Measurements from ENCODE around the gene STRA6.

STRA6 gene

GRCh38 chr15:74202452-74203401 is at the start of gene STRA6:
Gene STRA6 (minus strand): TSS chr15:74202787. CDS start chr15:74202267, 520 bp downstream.
- DNase-seq = no peak

DNA sequence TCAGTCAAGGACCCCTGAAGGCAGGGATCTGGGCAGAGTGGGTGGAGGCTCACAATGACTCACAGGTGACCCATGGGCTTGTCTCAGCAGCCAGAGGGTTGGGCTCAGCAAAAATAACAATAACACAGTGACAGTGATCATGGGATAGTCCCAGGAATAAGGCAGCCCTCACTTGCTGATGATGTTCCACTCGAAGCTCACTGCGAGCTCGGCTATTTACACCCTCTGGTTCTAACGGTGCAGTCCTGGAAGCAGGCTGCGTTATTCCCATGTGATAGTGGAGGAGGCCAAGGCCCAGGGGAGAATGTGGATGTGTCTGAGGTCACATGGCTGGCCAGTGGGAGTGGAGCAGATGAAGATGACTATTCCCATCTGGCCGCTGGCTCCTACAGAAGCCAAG is 49.7 kb upstream of the STRA6 start:
- DNase-seq = no peak

GRCh38 chr15:74251131-74251811 is 48.7 kb upstream of the STRA6 start:
- DNase-seq = no peak

- DNase-seq = no peak
These were observed 47.7 kb upstream of the STRA6 start for GRCh38 chr15:74250266-74250665.

DNA sequence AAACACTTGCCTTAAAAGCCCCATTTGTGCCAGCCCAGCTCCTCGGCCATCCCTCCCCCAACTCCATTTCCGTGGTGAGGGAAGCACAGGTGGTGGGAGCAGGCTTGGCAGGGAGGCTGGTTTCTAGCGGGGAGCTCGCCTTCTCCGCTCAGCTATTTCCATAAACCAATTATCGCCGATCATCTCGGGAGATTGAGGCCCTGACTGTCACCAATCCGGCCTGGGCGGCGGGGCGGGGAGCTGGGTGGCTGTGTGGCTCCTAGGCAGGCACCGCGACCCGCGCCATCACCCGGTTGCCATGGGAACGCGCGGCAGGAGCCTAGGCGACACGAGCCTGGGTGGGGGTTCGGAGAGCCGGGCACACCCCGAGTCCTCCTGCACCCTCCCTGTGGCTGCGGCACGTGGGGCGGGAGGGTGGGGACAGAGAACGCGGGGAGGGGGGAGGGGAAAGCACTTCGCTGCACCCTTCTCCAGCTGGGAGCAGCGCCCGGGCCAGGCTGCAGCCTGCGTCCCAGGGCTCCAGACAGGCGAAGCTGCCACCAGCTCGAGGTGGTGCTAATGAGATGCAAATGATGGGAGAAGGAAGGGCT is 42.9 kb upstream of the STRA6 start:
- no peak for DNase-seq

- DNase-seq = no peak
These were observed 42.3 kb upstream of the STRA6 start for GRCh38 chr15:74244822-74245341.

GRCh38 chr15:74243431-74243830 is 40.8 kb upstream of the STRA6 start:
- DNase-seq = no peak

- DNase-seq = no peak
These were observed 40.0 kb upstream of the STRA6 start for GRCh38 chr15:74242441-74243185.

DNA sequence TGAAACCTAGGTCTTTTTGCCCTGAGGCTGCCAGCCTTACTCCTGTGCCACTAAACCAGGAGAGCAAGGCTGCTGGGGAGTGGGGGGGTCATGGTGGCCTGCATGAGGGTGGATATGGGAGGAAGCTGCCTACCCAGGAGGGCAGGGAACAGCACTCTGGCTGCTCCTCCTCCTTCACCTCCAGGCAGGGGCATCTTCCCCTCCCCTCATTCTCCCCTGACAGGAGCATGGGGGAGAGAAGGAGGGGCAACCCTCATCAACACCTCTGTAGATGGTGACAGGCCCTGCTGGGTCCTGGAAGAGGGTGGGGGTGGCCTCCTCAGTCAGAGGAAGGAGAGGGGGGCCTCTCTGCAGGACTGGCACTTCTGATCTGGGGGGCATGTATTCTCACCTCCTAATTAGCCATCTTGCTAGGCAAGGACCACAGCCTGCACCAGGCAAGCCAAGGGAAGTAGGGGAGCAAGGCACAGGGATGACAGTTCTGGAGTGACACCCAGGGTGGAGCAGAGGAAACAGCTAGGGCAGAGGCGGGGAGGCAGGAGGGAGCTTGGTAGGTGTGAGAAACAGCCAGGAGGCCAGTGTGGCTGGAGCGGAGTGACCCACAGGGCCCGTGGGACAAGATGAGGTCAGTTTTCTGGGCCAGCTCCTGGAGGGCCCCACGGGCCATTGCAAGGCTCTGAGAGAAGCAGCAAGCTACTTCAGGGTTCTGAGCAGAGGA is 38.5 kb upstream of the STRA6 start:
- no peak for DNase-seq

DNA sequence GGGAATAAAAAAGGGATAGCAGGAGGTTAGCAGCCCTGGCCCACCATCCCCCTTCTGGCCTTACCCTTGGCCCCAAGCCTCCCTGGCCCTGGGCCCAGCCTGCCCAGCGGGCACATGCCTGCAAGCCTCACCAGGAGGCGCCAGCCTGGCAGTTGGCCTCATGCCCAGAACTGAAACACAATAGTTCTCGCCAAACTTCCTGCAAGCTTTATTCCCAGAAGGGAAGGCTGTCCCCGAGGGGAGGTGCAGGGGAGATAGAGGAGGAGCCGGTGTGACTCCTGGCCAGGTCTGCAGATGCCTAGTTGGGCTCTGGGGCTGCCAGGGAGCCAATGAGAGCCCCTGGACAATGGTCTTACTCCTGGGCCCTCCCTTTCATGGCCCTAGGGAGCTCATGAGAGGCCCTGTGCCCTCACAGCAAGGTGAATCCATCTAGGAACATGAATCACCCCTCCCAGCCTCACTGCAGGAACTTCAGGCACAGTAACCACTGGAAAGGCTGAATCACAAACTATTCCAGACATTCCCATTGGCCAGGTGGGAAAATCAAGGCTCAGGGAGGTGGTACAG is 37.5 kb upstream of the STRA6 start:
- DNase-seq = peak; percentile 81

DNA sequence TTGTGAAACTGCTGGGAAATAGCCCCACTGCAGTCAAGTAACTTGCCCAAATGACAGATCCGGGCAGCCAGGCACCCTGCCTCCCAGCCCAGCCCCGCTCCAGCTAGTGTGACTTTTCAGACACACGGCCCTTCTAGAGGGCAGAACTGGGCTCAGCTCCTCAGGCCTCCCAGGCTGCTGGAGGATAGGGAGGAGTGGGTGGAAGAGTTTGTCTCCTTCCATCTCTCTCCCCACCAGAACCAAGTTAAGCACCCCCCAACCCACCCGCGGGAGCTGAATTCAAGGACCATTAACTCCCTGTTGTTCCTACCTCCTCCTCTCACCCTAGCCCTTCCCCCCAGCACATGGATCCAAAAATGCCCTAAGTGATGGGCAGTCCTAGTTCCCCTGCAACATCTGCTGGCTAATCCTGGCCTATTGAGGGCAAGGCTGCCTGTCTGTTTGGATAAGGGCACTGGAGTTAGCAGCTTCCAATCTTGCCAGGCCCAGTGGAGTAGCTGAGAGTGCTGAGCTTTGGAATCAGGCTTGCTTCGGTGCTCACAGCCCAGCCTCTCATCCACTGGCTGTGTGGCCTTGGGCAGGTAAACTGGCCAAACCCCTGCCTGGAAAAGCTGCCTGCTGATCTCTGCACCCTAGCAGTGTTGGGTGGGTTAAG is 36.6 kb upstream of the STRA6 start:
- DNase-seq = peak; percentile 9

DNA sequence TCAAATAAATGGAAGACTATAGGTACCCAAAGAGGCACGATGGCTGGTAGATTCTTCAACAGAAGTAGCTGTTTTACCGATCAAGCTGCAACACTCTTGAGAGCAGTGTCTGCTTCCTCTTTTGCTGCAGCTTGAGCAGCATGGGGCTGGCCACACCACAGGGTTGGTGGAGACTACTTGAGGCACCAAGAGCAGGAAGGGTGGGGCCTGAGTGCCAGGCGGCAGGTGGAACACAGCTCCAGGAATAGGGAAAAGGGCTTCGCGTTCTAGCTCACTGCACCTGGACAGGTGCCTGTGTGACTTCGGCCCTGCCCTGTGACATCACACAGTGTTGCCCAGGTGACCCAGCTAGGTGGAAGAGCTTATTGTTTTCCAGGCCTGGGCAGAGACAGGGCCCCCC is 33.4 kb upstream of the STRA6 start, which contains the start of gene CCDC33:
Gene CCDC33, plus strand, starts transcription at position 365 of the 400 bp plus-strand sequence. CDS start 394 bp downstream, outside the sequence.
- DNase-seq = no peak

GRCh38 chr15:74234598-74234875 is 31.9 kb upstream of the STRA6 start:
- DNase-seq = no peak

GRCh38 chr15:74233851-74234597 is 31.4 kb upstream of the STRA6 start:
- DNase-seq = no peak

GRCh38 chr15:74233373-74233772 is 30.8 kb upstream of the STRA6 start:
- no peak for DNase-seq

DNA sequence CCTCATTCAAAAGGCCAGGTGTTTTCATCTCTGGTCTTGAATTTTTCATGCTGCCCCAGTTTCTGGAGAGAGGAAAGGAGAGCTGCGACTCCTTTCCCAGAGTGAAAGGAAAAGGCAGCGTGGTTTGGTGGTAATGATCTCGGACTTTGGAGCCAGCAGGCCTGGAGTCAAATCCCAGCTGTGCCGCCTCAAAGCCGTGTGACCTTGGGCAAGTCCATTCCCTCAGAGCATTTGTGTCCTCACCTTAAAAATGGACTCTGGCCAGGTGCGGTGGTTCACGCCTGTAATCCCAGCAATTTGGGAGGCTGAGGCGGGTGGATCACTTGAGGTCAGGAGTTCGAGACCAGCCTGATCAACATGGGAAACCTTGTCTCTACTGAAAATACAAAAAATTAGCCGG is 28.9 kb upstream of the STRA6 start:
- no peak for DNase-seq

DNA sequence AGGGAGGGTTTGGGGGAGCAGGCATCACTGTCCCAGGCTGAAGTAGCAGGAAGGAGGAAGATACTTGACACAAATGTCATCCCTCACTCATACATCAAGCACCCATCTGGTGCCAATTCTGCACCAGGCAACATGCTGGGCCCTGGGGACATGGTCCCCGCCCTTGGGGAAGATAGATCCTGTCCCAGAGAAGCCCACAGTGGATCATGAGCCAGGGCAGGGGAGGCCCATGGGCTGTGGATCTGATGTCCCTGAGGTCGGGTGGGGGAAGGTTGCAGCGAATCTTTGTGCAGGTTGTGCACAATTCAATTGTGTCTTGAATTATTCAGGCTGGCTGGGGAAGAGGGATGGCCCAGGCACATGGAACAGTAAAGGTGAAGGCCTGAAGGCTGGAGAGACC is 27.1 kb upstream of the STRA6 start:
- no peak for DNase-seq

- peak; percentile 23 for DNase-seq
These were observed 26.1 kb upstream of the STRA6 start for GRCh38 chr15:74228723-74229081.

DNA sequence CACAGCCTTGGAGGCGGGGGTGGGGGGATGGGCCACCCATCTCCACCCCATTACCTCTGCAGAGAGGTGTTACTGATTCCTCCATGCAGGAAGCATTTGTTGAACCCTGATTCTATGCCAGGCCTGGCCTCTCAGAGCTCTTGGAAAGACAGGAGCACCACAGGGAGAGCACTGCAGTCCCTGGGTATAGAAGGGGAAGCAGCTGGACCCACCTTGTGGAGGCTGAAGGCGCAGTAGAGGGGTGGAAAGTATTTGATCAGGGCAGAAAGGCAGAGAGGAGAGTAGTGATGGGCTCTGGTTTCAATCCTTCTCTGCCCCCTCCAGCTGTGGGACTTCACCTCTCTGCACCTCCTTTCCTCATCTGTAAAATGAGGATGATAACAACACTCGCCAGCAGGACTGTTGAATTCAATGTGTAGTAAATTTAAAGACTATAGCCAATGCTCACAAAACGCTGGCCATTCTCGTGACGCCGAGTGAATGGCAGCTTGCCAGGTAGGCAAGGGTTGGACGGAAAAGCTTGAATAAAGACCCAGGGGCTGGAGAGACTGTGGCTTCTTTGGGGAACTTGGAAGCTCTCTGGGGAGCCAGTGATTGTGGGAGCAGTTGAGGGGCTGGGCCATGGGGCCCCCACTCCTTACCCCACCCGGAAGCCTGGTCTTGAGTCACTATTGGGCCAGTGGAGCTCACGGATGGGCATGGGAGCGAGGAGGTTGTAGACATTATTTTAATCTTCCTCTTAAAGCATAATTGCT is 25.6 kb upstream of the STRA6 start:
- DNase-seq = no peak

Data from SHP77 treated with DMSO at 0.1 percent for 48 hours (cell line).